Naive thymus-derived CD4-positive, alpha-beta T cell (primary cell): ENCODE measurements around the gene ZSWIM8. TPM values are rescaled to one million over a fixed set of nuclear protein-coding genes. Genes with fewer than 3 reads are reported as not detected.

Experiments used
- ATAC-seq: fragments of 150-1000 bp; cut with Tn5 transposase; 2 replicates; pipeline ENCODE4 v1.10.0; 2021; ENCODE audit warnings: mild to moderate bottlenecking, moderate library complexity
- CTCF ChIA-PET: fragments of 350-600 bp; sonication (Branson Sonifier 250); formaldehyde crosslinking; loops from one replicate; lab custom pipeline; 2021; ENCODE audit warnings: antibody characterized with exemption; lab: Charles Lee
- POLR2A ChIA-PET: fragments of 350-600 bp; sonication (Branson Sonifier 250); formaldehyde crosslinking; loops from one replicate; lab custom pipeline; 2021; ENCODE audit warnings: antibody characterized with exemption, inconsistent platforms; lab: Charles Lee
- DNase-seq, 9 donors: peaks; one replicate each; pipeline versions ENCODE4 v3.0.0 to v3.0.0-alpha.2; 2020 to 2022; ENCODE audit warnings: mixed read lengths in 1 of 9
- H3K27ac ChIP-seq: one replicate; pipeline ENCODE4 v1.7.0; 2013; ENCODE audit warnings: mild to moderate bottlenecking, low read depth, low read length, moderate library complexity
- H3K27me3 ChIP-seq, 2 donors: one replicate each; pipeline ENCODE4 v1.7.0; 2013; ENCODE audit warnings: low read length in 2 of 2, mild to moderate bottlenecking in 2 of 2, moderate library complexity in 2 of 2; ENCODE audit not compliant: control insufficient read depth in 2 of 2, insufficient read depth in 2 of 2
- H3K36me3 ChIP-seq, 3 experiments: 1 replicate in 2 of 3; 2 replicates in 1 of 3; pipeline ENCODE4 v1.7.0; 2013; ENCODE audit warnings: low read length in 3 of 3, mild to moderate bottlenecking in 3 of 3, moderate library complexity in 1 of 3; ENCODE audit not compliant: insufficient read depth in 3 of 3, control insufficient read depth in 2 of 3
- H3K4me1 ChIP-seq, 2 donors: one replicate each; pipeline ENCODE4 v1.7.0; 2013; ENCODE audit warnings: low read length in 2 of 2, mild to moderate bottlenecking in 2 of 2, moderate library complexity in 1 of 2; ENCODE audit not compliant: control insufficient read depth in 2 of 2, insufficient read depth in 2 of 2
- H3K4me3 ChIP-seq: 2 replicates; pipeline ENCODE4 v1.7.0; 2013; ENCODE audit warnings: mild to moderate bottlenecking, low read length
- H3K9me3 ChIP-seq, 3 experiments: 1 replicate in 2 of 3; 2 replicates in 1 of 3; pipeline ENCODE4 v1.7.0; 2013; ENCODE audit warnings: low read length in 3 of 3; ENCODE audit not compliant: control insufficient read depth in 2 of 3
- H3K27ac Mint-ChIP-seq, 9 donors: one replicate each; pipeline ENCODE4 v1.8.0; 2020 to 2022; ENCODE audit warnings: mixed read lengths in 9 of 9, mild to moderate bottlenecking in 8 of 9, moderate library complexity in 5 of 9, inconsistent platforms in 2 of 9
- H3K27me3 Mint-ChIP-seq, 5 donors: one replicate each; pipeline ENCODE4 v1.8.0; 2021 to 2022; ENCODE audit warnings: mixed read lengths in 5 of 5, mild to moderate bottlenecking in 1 of 5
- H3K36me3 Mint-ChIP-seq, 5 donors: one replicate each; pipeline ENCODE4 v1.8.0; 2020 to 2022; ENCODE audit warnings: mixed read lengths in 5 of 5, mild to moderate bottlenecking in 3 of 5, inconsistent platforms in 1 of 5
- H3K4me1 Mint-ChIP-seq, 7 donors: one replicate each; pipeline ENCODE4 v1.8.0; 2020 to 2022; ENCODE audit warnings: mixed read lengths in 7 of 7, mild to moderate bottlenecking in 3 of 7, inconsistent platforms in 1 of 7
- H3K4me3 Mint-ChIP-seq, 10 donors: one replicate each; pipeline ENCODE4 v1.8.0; 2020 to 2022; ENCODE audit warnings: mild to moderate bottlenecking in 10 of 10, mixed read lengths in 10 of 10, moderate library complexity in 6 of 10, inconsistent platforms in 2 of 10
- H3K9me3 Mint-ChIP-seq, 11 donors: one replicate each; pipeline ENCODE4 v1.8.0; 2020 to 2022; ENCODE audit warnings: mixed read lengths in 11 of 11, mild to moderate bottlenecking in 4 of 11, inconsistent platforms in 1 of 11, moderate library complexity in 1 of 11
- intact Hi-C, 2 donors: fragments of 100-400 bp; cut with micrococcal nuclease; formaldehyde crosslinking; loops; one replicate each; pipeline ENCODE4 v1.15.1; 2023
- polyA plus RNA-seq, 2 donors: library from polyadenylated mRNA; unstranded; fragments of 300-500 nt; fragmentation: Illumina TruSeq; gene quantifications; one replicate each; pipeline ENCODE4 v1.2.3, GENCODE V29; 2021
- total RNA-seq, 6 experiments: library from RNA in 5 of 6; stranded (reverse) in 5 of 6; gene quantifications; 1 replicate in 5 of 6; 2 replicates in 1 of 6; pipeline ENCODE4 v1.2.3 and lab custom pipeline; 2021 to 2026

The ZSWIM8 gene
- total and polyA plus RNA-seq, 7 experiments from 2014 or later, result 9.9 to 102 (median 82.0) TPM

- no peaks in the 10 kb centered on the region for H3K27me3 ChIP-seq
- no peaks in the 10 kb centered on the region for H3K4me1 ChIP-seq
- H3K27ac ChIP-seq, result no peak overlapping the region
- no peak for DNase-seq
- no peak for ATAC-seq
- H3K36me3 Mint-ChIP-seq, result peaks cover 15 to 29% (median 17%) of the 10 kb centered on the region in 5 donors
- POLR2A ChIA-PET, result interaction anchor here (0.6 to 12.8 kb wide), 3 partner anchors 9 to 507 kb away, joined by 3 to 150 read pairs (median 18); partner anchors contain the start of genes CHCHD1 and ZSWIM8
- CTCF ChIA-PET, result no interaction called here
- H3K9me3 Mint-ChIP-seq, result peaks cover 0 to 2% (median 0%) of the 10 kb centered on the region in 11 donors
- peaks cover 24 to 81% (median 30%) of the 10 kb centered on the region in 3 experiments for H3K36me3 ChIP-seq
- H3K9me3 ChIP-seq, result no peaks in the 10 kb centered on the region
- H3K4me3 ChIP-seq, result no peak overlapping the region
- no peaks in the 10 kb centered on the region for H3K27me3 Mint-ChIP-seq
- intact Hi-C loops, result loop anchor here in 1 of 2 donors (1.0 kb wide), 1 partner anchor 11 kb away; the partner anchor contains the start of gene NDST2
- peak overlapping the region in 3 of 9 donors; percentile 34 to 65 (median 38) for H3K27ac Mint-ChIP-seq
- H3K4me3 Mint-ChIP-seq, result no peak overlapping the region
- peaks cover 3 to 15% (median 14%) of the 10 kb centered on the region in 7 donors for H3K4me1 Mint-ChIP-seq
Observed at GRCh38 chr10:73800560-73801252, 15.3 kb downstream of the ZSWIM8 start.

- Mint-ChIP-seq H3K36me3 (peaks cover 19 to 33% (median 22%) of the 10 kb centered on the region in 5 donors), H3K27me3 (no peaks in the 10 kb centered on the region), H3K27ac (no peak overlapping the region), H3K4me3 (no peak overlapping the region), H3K4me1 (peaks cover 8 to 20% (median 19%) of the 10 kb centered on the region in 7 donors), H3K9me3 (peaks cover 0 to 2% (median 0%) of the 10 kb centered on the region in 11 donors)
- intact Hi-C loops, result no loop called here
- no peak overlapping the region for H3K4me3 ChIP-seq
- no peaks in the 10 kb centered on the region for H3K4me1 ChIP-seq
- no peaks in the 10 kb centered on the region for H3K9me3 ChIP-seq
- CTCF ChIA-PET, result no interaction called here
- DNase-seq (no peak), ATAC-seq (no peak)
- POLR2A ChIA-PET, result interaction anchor here (3.3 to 12.8 kb wide), 2 partner anchors 9 to 17 kb away, joined by 18 to 150 read pairs; partner anchors contain the start of genes CHCHD1 and ZSWIM8
- H3K27ac ChIP-seq, result no peak overlapping the region
- H3K27me3 ChIP-seq, result no peaks in the 10 kb centered on the region
- peaks cover 27 to 81% (median 35%) of the 10 kb centered on the region in 3 experiments for H3K36me3 ChIP-seq
Observed at GRCh38 chr10:73801253-73801590, 15.8 kb downstream of the ZSWIM8 start.

GRCh38 chr10:73802276-73802991, 17.0 kb downstream of the ZSWIM8 start:
- H3K27me3 Mint-ChIP-seq, result no peaks in the 10 kb centered on the region
- H3K27ac ChIP-seq, result no peak overlapping the region
- intact Hi-C loops, result loop anchor here in 1 of 2 donors (2.0 kb wide), 1 partner anchor 16 kb away; no protein-coding TSS in a partner anchor
- H3K4me3 ChIP-seq, result no peak overlapping the region
- peaks cover 25 to 81% (median 45%) of the 10 kb centered on the region in 3 experiments for H3K36me3 ChIP-seq
- peaks cover 25 to 41% (median 29%) of the 10 kb centered on the region in 5 donors for H3K36me3 Mint-ChIP-seq
- H3K4me1 ChIP-seq, result peaks cover 8 to 11% of the 10 kb centered on the region in 2 donors
- peak overlapping the region in 4 of 9 donors; percentile 2 to 77 (median 31) for H3K27ac Mint-ChIP-seq
- CTCF ChIA-PET, result no interaction called here
- no peaks in the 10 kb centered on the region for H3K27me3 ChIP-seq
- no peaks in the 10 kb centered on the region for H3K9me3 ChIP-seq
- peaks cover 0 to 4% (median 0%) of the 10 kb centered on the region in 11 donors for H3K9me3 Mint-ChIP-seq
- DNase-seq (no peak), ATAC-seq (no peak)
- peaks cover 19 to 33% (median 28%) of the 10 kb centered on the region in 7 donors for H3K4me1 Mint-ChIP-seq
- POLR2A ChIA-PET, result interaction anchor here (12.8 kb wide), 1 partner anchor 19 kb away, joined by 150 read pairs; the partner anchor contains the start of genes CHCHD1 and ZSWIM8
- no peak overlapping the region for H3K4me3 Mint-ChIP-seq

GRCh38 chr10:73803680-73804286, 18.4 kb downstream of the ZSWIM8 start:
- no peak overlapping the region for H3K4me3 ChIP-seq
- no peak overlapping the region for H3K27ac ChIP-seq
- peaks cover 9 to 18% of the 10 kb centered on the region in 2 donors for H3K4me1 ChIP-seq
- peaks cover 0 to 4% (median 0%) of the 10 kb centered on the region in 11 donors for H3K9me3 Mint-ChIP-seq
- intact Hi-C loops, result loop anchor here in 1 of 2 donors (2.0 kb wide), 1 partner anchor 17 kb away; no protein-coding TSS in a partner anchor
- no peaks in the 10 kb centered on the region for H3K27me3 ChIP-seq
- peak overlapping the region in 1 of 10 donors; percentile 24 for H3K4me3 Mint-ChIP-seq
- no peaks in the 10 kb centered on the region for H3K9me3 ChIP-seq
- H3K36me3 Mint-ChIP-seq, result peaks cover 25 to 46% (median 28%) of the 10 kb centered on the region in 5 donors
- DNase-seq (no peak), ATAC-seq (no peak)
- POLR2A ChIA-PET, result interaction anchor here (1.3 to 12.8 kb wide), 2 partner anchors 10 to 20 kb away, joined by 7 to 150 read pairs; partner anchors contain the start of genes CHCHD1 and ZSWIM8
- peaks cover 23 to 46% (median 38%) of the 10 kb centered on the region in 7 donors for H3K4me1 Mint-ChIP-seq
- H3K27ac Mint-ChIP-seq, result peak overlapping the region; percentile 7 to 84 (median 49)
- H3K36me3 ChIP-seq, result peaks cover 25 to 88% (median 45%) of the 10 kb centered on the region in 3 experiments
- CTCF ChIA-PET, result interaction anchor here (0.8 kb wide), 1 partner anchor 80 kb away, joined by 3 read pairs; no protein-coding TSS in a partner anchor
- H3K27me3 Mint-ChIP-seq, result no peaks in the 10 kb centered on the region

GRCh38 chr10:73806176-73806950, 21.0 kb downstream of the ZSWIM8 start:
- ATAC-seq, result no peak
- peaks cover 26 to 31% of the 10 kb centered on the region in 2 donors for H3K4me1 ChIP-seq
- DNase-seq, result no peak
- peak overlapping the region; percentile 21 to 80 (median 63) for H3K4me3 Mint-ChIP-seq
- CTCF ChIA-PET, result interaction anchor here (1.2 kb wide), 1 partner anchor 73 kb away, joined by 3 read pairs; no protein-coding TSS in a partner anchor
- peak overlapping the region in 7 of 9 donors; percentile 37 to 86 (median 69) for H3K27ac Mint-ChIP-seq
- intact Hi-C loops, result no loop called here
- H3K9me3 ChIP-seq, result no peaks in the 10 kb centered on the region
- H3K27me3 Mint-ChIP-seq, result no peaks in the 10 kb centered on the region
- peaks cover 0 to 4% (median 0%) of the 10 kb centered on the region in 11 donors for H3K9me3 Mint-ChIP-seq
- no peaks in the 10 kb centered on the region for H3K27me3 ChIP-seq
- POLR2A ChIA-PET, result interaction anchor here (0.8 to 12.8 kb wide), 4 partner anchors 12 to 38 kb away, joined by 3 to 150 read pairs (median 50); partner anchors contain the start of genes CHCHD1 and ZSWIM8
- H3K4me1 Mint-ChIP-seq, result peaks cover 36 to 65% (median 58%) of the 10 kb centered on the region in 7 donors
- peak overlapping the region; percentile 28 for H3K27ac ChIP-seq
- H3K4me3 ChIP-seq, result no peak overlapping the region
- peaks cover 27 to 46% (median 37%) of the 10 kb centered on the region in 5 donors for H3K36me3 Mint-ChIP-seq
- H3K36me3 ChIP-seq, result peaks cover 25 to 85% (median 43%) of the 10 kb centered on the region in 3 experiments
